GM12892 (cell line): ENCODE results near the gene TNS2.

Source experiments
- POLR2A ChIP-seq: IDR thresholded peaks from 2 replicates; pipeline ENCODE4 v1.6.1; 2011; ENCODE audit warnings: low read depth, low read length, control low read depth
- POLR2AphosphoS5 ChIP-seq: IDR thresholded peaks from 2 replicates; pipeline ENCODE4 v1.6.1; 2011; ENCODE audit warnings: low read depth, low read length, control low read depth

- TF ChIP-seq POLR2A (no peak), POLR2AphosphoS5 (no peak)
Measured at GRCh38 chr12:53012928-53013327, 36.9 kb upstream of the TNS2 start.
